ENCODE measurements around the gene SPTA1.

The SPTA1 gene

DNA sequence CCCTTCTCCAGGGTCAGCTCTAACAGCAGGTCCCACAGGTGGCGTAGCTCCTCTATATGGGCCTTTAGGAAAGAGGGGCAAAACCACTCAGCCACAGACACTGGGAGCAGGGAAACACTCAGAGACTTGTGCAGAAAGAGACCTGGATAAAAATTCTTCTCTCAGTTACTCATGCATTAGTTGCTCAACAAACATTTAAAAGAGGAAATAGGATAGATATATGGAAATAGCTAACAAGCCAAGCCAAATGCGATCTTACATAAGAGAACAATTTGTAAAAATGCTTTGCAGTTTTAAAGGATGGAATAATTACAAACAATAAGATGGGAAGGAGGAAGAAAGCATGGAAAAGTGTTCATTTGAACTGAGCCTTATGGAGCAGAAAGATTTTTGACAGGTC, 4.9 kb downstream of the SPTA1 start:
- no peak for DNase-seq

GRCh38 chr1:158679289-158679688, 7.2 kb downstream of the SPTA1 start:
- DNase-seq, result no peak

DNA sequence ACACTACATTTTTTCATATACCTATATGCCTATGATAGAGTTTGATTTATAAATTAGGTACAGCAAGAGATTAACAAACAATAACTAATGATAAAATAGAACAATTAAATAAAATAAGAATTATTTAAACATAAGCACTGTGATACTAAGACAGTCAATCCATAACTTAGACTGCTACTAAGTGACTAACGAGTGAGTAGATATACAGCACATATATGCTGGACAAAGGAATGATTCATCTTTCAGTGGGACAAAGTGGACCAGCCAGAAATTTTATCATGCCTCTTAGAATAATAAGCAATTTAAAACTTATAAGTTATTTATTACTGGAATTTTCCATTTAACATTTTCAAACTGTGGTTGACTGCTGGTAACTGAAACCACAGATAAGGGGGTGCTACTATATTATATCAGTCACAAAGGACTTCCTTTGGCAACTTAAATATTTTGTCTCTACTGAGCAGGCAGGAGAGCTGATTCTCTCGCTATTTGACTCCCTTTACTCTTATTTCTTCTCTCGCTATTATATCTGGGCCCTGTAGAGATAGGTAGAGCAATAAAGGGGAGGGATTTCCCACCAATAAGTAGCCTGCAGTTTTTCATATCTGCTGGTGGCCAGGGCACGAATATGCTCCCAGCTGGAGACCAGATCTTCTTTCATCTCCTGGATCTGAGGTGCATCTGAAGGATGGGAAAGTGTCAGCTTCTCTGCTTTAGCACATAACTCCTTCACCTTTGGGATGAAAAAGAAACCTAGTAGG, 10.8 kb downstream of the SPTA1 start:
- no peak for DNase-seq

DNA sequence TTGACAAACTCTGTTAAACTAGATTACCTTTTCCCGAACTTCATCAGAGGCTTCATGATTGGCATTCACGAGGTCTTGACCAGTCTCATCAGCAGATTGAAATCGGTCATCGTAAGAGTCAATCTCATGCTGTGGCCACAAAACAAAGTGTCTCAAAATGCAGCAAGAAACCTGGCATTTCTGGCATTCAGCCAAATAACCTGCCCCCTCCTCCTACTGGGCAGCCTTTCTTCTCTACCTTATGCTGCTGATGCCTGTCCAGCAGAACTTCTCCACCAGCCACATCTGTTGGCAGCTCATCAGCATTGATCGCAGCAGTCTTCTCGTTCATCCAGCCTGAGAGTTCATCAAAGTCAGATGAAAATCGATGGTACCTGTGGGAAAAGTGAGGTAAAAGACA, 12.2 kb downstream of the SPTA1 start:
- DNase-seq, result no peak

DNA sequence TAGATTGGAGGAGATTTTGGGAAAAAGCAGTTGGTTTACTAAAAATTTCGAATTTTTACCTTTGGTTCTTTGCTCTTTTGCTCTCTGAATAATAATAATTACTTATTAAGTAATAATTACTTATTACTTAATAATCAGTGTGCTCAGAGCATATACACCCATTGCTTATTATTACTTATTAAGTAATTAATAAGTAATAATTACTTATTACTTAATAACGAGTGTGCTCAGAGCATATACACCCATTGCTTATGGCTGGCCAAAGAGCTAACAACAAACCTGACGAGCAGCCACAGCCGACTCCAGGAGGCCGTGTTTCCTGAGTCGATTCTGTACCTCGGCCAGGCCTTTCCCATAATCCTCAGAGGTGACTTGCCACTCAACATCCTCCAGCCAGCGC, 20.5 kb downstream of the SPTA1 start:
- DNase-seq, result no peak

DNA sequence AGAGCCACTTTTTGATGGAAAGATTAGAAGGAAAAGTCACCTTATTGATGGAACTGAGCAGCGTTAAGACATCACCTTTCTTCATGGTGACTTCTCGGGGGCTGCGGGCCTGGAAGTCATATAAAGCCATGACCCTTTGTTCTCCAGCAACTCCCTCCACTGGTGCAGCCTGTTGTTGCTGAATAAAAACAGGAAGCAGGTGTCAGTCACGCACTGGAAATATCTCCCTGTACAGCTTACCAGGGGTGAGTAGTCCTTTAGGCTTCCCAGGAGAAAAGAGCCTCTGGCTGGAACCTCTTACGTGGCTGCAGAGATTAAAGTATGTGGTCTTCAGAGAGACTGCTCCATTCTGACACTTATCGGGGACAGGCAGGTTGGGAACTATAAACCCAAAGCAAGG, 31.9 kb downstream of the SPTA1 start:
- no peak for DNase-seq

GRCh38 chr1:158654086-158654485, 32.4 kb downstream of the SPTA1 start:
- no peak for DNase-seq

- no peak for DNase-seq
Observed at GRCh38 chr1:158652721-158653334, 33.7 kb downstream of the SPTA1 start.

- DNase-seq, result no peak
Observed at GRCh38 chr1:158649052-158649451, 37.5 kb downstream of the SPTA1 start.

DNA sequence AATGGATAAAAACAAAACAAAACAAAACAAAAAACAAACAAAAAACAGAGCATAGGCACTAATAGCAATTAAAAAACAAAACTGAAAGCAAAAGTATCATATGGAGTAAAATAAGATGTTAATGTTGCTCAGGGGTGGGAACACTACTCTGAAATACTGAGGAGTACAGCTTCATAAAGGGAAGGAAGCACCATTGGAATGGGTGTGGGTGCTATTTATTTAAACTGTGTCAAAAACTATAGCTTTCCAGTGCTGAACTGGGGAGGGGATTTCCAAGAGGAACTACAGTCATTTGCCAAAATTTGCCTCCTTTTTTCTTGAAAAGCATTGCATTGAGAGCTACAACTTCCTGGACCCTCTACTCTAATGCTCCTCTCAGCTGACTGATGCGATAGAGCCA, 40.0 kb downstream of the SPTA1 start:
- DNase-seq, result no peak

GRCh38 chr1:158644449-158644848, 42.1 kb downstream of the SPTA1 start:
- DNase-seq, result no peak

- no peak for DNase-seq
Observed at GRCh38 chr1:158638904-158639303, 47.6 kb downstream of the SPTA1 start.

- no peak for DNase-seq
Observed at GRCh38 chr1:158638146-158638545, 48.4 kb downstream of the SPTA1 start.

DNA sequence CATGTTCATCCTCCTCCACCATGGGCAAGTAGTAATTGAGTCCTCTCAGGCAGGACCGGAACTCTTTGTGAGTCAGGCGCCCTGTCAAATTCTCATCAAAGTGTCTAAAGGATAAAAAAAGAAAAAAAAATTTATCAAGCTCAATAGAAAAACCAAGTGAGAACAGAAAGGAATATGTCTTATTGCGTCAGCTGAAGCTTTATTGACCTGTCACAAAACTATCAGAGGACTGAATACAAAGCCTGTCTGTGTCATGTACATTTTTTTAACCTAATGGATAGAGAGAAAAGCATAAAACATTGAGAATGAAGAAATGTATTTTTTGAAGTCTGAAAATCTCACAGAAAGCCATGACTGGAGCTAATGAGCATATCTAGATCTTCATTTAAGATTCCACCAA, 72.8 kb downstream of the SPTA1 start:
- no peak for DNase-seq

GRCh38 chr1:158611916-158612315, 74.6 kb downstream of the SPTA1 start:
- DNase-seq, result no peak

DNA sequence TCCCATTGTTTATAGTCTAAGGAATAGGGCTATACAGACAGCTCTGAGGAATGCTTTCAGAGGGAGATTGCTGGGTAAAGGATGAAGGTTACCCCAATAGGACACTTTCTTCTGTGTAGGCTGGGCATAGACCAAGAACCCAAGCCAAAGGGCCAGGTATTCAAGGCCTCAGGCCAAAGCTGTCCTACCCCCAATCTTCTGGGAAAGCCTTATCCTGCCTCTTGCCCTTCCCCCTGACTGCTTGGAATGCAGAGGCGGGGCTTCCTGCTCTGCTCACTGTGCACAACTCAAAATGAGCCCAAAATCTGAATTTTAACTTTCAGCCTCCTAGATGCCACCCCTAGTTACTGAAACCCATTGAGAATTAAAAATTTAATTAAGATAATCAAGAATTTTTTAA, 79.2 kb downstream of the SPTA1 start:
- DNase-seq, result no peak

- no peak for DNase-seq
Observed at GRCh38 chr1:158604968-158605367, 81.5 kb downstream of the SPTA1 start, which contains the start of gene OR10Z1. Gene OR10Z1, plus strand, starts transcription at chr1:158605268. Its CDS starts 1,171 bp downstream, at chr1:158606439.

GRCh38 chr1:158600735-158601134, 85.8 kb downstream of the SPTA1 start:
- no peak for DNase-seq

- no peak for DNase-seq
Observed at GRCh38 chr1:158586942-158587341, 99.6 kb downstream of the SPTA1 start.

GRCh38 chr1:158583962-158584361, 102.6 kb downstream of the SPTA1 start:
- no peak for DNase-seq

GRCh38 chr1:158579733-158580132, 106.8 kb downstream of the SPTA1 start, which contains the start of gene OR10X1:
Gene OR10X1, minus strand, starts transcription at chr1:158579899. Its CDS starts 0 bp downstream, at chr1:158579899.
- DNase-seq, result no peak

DNA sequence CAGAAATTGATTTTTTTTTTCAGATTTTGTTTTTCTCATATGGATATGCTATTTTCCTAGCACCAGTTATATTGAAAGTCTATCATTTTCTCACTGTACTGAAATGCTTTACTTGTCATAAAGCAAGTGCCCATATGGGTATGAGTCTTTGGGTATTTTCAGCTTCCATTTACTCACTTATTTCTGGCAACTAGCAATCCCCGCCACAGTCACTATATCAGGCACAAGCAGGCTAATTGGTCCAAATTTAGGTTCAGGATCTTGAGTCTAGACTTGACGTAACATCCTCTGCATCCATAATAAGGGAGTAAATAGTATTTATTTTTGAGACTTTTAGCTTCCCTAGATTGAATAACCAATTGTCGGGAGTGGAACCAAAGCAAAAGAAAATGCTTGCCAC, 109.0 kb downstream of the SPTA1 start:
- no peak for DNase-seq

DNA sequence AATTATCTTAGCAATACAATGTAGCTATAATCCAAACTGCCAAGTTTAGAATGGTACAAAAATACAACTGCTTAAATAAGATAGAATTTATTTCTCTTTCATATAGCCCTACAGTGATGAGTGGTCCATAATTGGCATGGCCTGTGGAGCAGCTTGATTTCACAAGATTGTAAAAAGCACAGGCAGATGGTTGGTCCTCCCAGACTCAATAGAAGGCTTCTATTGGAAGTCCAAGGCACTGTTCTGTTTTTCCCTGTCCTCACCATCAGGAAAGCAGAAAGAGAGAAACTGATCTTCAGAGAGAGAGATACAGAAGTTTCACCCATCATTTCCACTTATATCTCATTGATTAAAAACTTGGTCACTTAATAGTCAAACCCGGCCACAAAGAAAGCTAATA, 114.3 kb downstream of the SPTA1 start:
- no peak for DNase-seq

DNA sequence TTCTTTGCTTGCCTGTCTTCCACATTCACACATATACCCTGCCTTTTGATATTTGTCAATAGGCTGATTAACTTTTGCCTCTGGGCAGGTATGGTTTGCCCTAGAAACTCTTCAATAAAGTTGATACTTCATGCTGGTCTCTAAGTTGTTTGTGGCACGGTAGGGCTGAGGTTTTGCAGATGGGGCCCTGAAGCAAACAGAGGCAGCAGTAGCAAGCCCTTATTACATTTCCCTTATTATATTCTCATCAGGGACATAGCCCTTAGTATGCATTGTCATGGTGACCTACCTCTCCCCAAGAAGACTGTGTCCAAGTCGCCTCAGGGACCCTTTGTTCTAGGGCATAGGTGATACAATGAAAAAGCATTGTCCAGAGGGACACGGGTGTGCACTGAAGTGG, 116.0 kb downstream of the SPTA1 start, which contains the start of gene OR6P1:
Gene OR6P1, minus strand, starts transcription at position 101 of the 400 bp plus-strand sequence. CDS start 6,976 bp downstream, outside the sequence.
- no peak for DNase-seq

- no peak for DNase-seq
Observed at GRCh38 chr1:158564608-158565007, 121.9 kb downstream of the SPTA1 start.

All from NCI-H446 treated with DMSO at 0.1 percent for 48 hours (cell line).